GM12865 (cell line): ENCODE data around the gene ENDOV.

ENCODE experiments used
- DNase-seq: peaks from one replicate; pipeline ENCODE4 v3.0.0; 2010; ENCODE audit warnings: low read depth
- H3K4me3 ChIP-seq: 2 replicates; pipeline ENCODE4 v1.5.1; 2011; ENCODE audit warnings: mild to moderate bottlenecking, low read depth, low read length, control low read depth
- CTCF ChIP-seq: IDR thresholded peaks from 2 replicates; pipeline ENCODE4 v1.5.1; 2011; ENCODE audit warnings: low read length, control low read depth, low read depth, inconsistent platforms; ENCODE audit not compliant: insufficient read depth; ENCODE audit errors: missing control alignments

ENDOV gene

DNA sequence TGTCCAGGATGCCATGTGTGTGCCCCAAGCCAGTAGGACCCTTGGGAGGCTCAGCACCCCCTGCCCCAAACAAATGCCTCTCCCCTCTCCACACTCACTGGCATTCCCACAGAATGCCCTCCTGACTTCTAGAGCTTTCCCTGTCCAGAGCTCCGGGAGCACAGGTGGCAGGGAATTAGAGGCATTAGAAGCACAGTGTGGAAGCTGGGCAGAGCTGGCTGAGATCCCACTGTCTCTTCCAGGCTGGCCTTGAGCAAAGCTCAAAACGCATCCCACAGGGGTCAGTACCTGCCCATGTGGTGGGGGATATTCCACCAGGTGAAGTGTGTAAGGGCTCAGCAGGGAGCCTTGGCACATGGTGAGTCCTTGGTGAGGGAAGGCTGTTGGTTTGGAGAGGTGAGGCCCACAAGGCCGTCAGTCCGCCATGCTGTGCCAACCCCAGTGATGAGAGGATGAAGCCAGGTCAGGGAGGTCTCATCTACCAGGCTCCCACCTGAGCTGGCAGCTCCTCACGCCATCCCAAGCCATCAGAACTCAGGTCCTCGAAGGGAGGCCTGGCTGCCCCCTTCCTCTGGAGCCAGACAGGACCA is 18.1 kb downstream of the ENDOV start:
- no peak for TF ChIP-seq CTCF
- DNase-seq, result no peak
- H3K4me3 ChIP-seq, result no peak overlapping the region

DNA sequence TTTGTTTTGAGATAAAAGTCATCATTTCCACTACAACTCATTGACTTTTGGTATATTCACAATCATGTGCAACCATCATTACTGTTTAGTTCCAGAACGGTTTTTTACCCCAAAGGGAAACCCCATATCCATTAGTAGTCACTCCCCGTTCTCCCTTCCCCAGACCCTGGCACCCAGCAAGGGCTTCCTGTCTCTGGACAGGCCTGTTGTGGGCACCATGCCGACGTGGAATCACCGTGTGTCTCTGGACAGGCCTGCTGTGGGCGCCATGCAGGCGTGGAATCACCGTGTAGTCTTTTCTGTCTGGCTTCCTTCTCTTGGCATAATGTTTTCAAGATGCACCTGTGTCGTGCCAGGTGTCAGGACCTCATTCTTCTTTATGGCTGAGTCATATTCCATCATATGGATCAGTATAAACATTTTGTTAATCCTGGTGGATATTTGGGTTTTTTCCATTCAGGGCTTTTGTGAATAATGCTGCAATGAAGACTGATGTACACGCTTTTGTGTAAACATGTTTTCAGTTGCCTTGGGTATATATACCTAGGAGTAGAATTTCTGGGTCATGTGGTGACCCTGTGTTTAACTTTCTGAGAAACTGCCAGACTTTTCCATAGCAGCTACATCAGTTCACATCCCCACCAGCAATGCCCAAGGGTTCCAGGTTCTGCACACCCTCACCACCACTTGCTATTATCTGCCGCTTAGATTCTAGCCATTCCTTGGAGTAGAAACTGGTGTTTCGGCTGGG is 19.1 kb downstream of the ENDOV start:
- no peak overlapping the region for H3K4me3 ChIP-seq
- no peak for DNase-seq
- TF ChIP-seq CTCF, result no peak

DNA sequence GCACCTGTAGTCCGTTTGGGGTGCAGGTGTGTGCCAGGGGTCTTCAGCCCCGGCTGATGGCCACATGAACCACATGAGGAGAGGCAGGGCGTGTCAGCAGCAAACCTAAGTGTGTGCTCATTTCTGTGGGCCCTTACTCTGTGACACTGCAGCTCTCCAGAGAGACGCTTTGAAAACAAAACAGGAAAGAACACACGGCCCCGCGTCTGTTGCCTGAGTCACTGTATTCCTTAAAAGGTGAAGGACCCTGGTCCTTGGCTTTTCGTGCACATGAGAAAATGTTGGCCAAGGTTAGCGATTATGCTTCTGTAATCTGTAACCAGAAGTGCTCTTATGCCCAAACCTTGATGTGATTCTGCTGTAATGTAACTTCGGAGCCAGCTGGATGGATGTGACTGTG is 22.6 kb downstream of the ENDOV start:
- H3K4me3 ChIP-seq, result no peak overlapping the region
- DNase-seq, result no peak
- no peak for TF ChIP-seq CTCF

GRCh38 chr17:80438806-80439205 is 23.8 kb downstream of the ENDOV start:
- no peak for DNase-seq
- no peak overlapping the region for H3K4me3 ChIP-seq
- TF ChIP-seq CTCF, result no peak

- no peak overlapping the region for H3K4me3 ChIP-seq
- no peak for TF ChIP-seq CTCF
Measured at GRCh38 chr17:80439499-80439898, 24.5 kb downstream of the ENDOV start.

GRCh38 chr17:80441133-80441578 is 26.2 kb downstream of the ENDOV start:
- peak; percentile 45 for DNase-seq
- no peak overlapping the region for H3K4me3 ChIP-seq
- TF ChIP-seq CTCF, result no peak

More at GRCh38 chr17:80439499-80439898, 24.5 kb downstream of the ENDOV start:
- no peak for DNase-seq

- TF ChIP-seq CTCF, result no peak
- DNase-seq, result no peak
Measured at GRCh38 chr17:80441598-80442322, 26.8 kb downstream of the ENDOV start.

More at GRCh38 chr17:80441598-80442322, 26.8 kb downstream of the ENDOV start:
- no peak overlapping the region for H3K4me3 ChIP-seq
